NOMO-1 treated with dmso at 0.1 percent for 144 hours (cell line): ENCODE measurements around the gene TNNT3.
"Not testable (repeated sequence)": the region's sequence is repeated elsewhere in the genome, so short reads cannot be mapped to it uniquely, and the experiment has no call there.

Experiments used
- DNase-seq: peaks from one replicate; lab custom pipeline; 2025; ENCODE audit not compliant: unreplicated experiment; lab: John Stamatoyannopoulos, UW

Gene TNNT3

DNA sequence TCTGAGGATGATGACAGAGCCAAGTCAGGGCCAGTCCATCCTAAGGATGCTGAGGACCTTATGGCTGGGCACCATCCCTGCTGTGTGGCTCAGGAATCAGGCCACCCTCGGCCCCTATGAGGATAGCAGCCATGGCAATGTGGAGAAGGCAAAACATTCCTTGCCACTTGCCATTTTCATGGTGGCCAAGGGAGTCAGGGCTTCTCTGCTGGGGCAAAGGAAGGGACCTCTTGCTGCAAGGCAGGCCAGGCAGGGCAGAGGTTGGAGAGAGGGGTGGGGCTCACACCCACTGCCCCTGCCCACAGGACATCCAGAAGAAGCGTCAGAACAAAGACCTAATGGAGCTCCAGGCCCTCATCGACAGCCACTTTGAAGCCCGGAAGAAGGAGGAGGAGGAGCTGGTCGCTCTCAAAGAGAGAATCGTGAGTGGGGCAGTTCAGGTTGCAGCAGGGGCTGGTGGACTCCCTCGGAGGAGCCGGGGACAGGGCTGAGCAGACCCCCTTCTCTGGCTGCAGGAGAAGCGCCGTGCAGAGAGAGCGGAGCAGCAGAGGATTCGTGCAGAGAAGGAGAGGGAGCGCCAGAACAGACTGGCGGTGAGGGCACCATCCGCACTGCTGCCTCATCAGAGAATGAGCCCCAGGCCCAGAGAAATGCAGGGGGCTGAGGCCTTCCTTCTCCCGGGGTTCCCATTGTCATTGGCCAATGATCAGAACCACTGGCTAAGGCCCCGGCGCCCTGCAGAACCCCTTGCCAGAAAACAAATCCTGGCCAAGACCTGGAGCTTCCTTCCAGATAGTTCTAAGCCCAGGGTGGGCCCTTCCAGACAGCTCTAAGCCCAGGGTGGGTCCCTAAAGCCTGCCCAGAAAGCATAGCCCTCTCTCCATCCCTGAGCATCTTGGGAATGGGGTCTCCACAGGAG is 14.2 kb downstream of the TNNT3 start:
- no peak for DNase-seq

DNA sequence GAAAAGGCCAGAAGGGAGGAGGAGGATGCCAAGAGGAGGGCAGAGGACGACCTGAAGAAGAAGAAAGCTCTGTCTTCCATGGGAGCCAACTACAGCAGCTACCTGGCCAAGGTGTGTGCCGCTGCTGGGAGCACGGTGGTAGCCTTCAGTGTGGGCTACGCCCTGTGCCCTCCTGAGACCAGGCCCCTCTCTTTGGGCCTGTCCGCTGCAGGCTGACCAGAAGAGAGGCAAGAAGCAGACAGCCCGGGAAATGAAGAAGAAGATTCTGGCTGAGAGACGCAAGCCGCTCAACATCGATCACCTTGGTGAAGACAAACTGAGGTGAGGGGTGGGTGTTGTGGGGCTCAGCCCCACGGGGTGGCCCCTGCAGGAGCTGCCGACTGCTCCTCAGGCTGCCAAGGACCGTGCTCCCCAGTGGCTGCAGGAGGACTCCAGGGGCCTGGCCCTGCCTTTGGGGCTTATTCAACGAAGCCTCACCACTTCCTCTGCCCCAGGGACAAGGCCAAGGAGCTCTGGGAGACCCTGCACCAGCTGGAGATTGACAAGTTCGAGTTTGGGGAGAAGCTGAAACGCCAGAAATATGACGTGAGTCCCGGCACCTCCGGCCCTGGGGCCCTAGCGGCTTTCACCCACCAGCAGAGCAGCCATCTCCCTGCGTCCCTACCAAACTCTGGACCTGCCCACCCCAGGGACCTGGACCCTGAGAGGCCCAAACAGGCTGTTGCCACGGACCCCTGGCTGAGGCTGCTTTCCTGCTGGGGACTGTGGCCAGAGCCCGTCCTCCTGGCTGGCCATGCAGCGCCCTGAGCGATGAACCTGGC is 15.0 kb downstream of the TNNT3 start:
- no peak for DNase-seq

DNA sequence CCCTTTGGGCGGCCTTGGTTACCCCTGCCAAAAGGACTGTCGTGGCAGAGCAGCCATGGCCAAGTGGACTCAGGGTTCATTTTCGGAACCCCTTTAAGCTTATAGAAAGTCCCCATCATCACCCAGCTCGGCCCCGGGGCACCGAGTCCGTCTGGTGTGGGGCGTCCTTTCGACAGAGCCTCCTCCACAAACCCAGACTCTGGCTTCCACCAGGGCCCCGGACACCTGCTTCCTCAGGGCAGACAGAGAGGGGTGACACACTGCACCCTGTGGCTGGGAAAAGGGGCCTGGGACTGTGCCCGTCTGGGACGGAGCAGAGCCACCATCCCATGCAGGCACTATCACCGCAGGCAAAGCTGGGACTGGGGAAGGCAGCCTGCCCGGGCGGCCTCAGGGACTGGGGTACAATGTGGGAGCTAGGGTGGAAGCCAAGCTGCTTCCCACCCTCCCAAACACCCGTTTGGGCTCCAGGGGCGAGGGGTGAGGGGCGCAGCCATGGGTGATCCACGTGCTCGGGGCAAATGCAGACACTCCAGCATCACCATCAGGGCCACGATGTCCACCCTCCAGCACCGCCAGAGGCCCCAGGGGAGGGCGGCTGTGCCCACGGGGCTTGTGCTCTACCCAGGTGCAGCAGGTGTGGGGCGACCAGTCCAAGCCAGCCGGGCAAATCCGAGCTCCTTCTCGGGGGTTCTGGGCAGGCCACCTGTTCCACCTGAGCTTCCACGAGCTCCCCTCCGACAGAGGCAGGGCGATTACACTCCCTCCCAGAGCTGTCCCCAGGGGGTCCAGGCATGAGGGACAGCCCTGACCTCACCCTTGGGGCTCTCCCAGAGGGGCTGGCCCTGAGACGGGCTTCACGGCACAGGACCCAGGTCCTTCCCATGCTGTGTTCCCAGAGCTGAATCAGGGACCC is 15.9 kb downstream of the TNNT3 start:
- DNase-seq: no peak

DNA sequence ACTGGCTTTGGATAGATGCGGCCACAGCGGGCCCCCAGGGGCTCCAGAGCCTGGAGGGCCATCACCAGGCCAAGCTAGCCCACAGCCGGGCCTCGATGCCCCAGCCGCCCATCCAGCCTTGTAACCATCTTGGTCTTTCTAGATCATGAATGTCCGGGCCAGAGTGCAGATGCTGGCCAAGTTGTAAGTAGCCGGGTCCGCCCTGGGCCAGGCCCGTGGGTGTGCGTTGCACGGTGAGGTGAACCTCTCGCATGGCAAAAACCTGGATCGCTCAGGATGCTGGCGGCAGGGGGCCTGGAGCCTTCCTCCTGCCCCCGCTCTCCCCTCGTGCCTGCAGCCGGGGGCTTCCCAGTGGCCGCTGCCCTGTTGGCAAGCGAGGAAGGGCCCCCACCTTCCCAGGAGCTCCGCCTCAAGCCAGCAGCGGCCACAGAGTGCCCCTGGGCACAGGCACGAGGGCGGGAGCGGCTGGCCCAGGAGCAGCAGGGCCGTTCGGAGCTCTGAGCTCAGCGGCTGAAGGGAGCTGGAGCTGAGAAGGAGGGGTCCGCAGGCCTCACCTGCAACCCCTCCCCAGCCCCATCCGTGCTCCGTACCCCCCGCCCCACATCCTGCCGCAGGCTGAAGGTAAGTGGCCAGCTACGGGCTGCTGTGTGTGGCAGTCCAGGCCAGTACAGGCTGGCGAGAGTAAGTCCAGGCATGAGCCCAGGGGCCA is 16.7 kb downstream of the TNNT3 start:
- DNase-seq: no peak

- DNase-seq: no peak
Observed at GRCh38 chr11:1936781-1937615, 17.5 kb downstream of the TNNT3 start.

DNA sequence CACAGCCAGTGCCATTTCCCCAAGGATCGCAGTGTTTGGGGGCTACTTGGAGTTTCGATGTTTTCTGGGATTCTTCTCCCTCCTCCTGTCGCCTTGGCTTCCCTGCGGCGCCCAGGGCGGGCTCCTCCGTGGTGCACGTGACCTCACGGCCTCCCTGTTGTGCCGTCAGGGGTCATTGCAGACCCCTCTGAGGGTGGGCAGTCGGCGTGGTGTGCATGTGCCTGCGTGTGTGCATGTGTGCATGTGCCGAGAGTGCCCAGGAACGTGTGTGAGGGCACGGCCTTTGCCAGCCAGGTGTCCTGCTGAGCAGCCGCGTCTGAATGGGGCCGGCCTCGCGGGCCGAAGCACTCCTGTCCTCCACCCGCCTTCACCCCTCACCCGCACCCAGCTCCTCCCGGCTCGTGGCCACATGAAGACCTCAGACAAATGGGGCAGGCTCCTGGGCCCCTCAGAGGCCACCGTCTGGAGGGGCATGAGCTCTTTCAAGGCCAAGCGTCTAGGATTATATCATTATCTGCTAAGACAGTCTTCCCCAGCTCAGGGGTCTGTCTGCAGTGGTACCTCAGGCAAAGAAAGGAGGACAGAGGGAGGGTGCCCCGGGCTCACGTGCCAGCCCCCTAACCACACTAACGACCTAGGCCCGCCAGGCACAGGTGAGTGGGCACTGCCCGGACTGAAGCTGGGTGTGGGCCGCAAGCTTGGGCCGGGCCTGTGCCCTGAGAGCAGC is 18.3 kb downstream of the TNNT3 start:
- no peak for DNase-seq

GRCh38 chr11:1938343-1939005 is 19.0 kb downstream of the TNNT3 start:
- DNase-seq: no peak

DNA sequence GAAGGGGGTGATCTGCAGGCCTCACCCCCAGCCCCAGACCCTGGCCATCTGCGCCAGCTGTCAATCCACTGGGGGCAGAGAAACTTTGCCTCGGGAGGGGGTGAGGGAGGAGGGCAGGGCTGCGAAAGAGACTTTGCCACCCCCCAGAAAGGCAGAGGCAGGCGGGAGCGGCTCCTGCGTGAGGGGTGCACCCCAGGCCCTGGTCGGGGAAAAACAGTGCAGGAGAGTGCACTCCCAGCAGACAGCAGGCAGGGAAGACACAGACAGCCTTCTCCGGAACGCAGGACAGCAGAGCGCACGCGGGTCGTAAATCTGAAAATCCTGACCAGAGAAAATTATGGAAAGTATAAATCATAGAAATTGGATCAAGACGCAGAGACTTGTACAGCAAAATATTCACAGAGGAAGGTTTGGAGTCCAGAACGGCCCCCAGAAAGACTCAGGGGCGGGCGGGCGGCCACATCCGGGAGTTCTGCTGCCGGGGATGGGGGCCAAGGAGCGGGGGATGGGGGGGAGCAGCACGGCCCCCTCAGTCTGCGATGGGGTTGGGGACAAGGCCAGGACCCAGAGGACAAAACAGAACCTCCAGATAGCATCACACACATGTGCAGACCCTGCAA is 19.6 kb downstream of the TNNT3 start:
- DNase-seq: no peak

DNA sequence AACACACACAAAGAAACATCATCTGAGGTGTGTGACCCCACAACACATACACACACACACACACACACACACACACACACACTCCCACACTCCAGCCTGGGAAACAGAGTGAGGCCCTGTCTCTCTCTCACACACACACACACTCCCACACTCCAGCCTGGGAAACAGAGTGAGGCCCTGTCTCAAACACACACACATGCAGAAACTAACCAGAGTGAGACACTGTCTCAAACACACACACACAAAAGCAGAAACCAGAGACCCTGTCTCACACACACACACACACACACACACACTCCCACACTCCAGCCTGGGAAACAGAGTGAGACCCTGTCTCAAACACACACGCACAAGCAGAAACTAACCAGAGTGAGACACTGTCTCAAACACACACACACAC is 20.3 kb downstream of the TNNT3 start:
- DNase-seq: not testable (repeated sequence)

- DNase-seq: no peak
Observed at GRCh38 chr11:1942558-1943260, 23.2 kb downstream of the TNNT3 start.

DNA sequence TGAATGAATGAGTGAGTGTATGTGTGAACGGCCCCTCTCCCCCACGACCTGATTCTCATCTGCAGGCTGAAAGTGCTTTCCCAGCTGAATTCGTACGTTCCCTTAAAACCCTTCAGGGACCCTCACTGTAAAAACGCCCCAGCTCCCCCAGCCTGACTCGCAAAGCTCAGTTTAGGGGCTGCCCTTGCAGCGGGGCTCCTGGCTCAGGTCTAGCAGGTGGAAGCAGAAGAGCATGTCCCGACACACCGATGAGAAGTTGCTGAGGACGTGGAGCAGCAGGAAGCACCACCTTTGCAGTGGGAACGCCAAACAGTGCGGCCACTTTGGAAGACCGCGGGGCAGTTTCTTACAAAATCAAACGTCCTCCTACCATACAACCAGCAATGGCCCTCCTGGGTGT is 24.1 kb downstream of the TNNT3 start:
- DNase-seq: no peak

DNA sequence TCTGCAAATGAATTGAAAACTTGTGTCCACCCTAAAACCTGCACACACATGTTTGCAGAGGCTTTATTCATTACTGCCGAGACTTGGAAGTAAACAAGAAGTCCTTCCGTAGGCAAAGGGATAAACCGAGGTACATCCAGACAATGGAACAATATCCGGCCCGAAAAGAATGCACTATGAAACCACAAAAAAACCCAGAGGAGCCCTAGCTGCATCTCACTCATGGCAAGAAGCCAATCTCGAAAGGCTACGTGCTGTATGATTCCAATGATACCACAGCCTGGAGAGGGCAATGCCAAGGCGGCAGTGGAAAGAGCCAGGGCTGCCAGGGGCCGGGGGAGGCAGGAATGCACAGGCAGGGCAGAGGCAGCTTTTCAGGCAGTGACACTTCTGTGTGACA is 24.5 kb downstream of the TNNT3 start:
- DNase-seq: no peak

GRCh38 chr11:1946812-1947484 is 27.4 kb downstream of the TNNT3 start, which contains the start of gene MRPL23:
MRPL23 (plus strand) TSS chr11:1947332; CDS start chr11:1947363, 31 bp downstream.
- no peak for DNase-seq

- DNase-seq: no peak
Observed at GRCh38 chr11:1947592-1948237, 28.2 kb downstream of the TNNT3 start.

- no peak for DNase-seq
Observed at GRCh38 chr11:1948389-1948788, 28.9 kb downstream of the TNNT3 start.

DNA sequence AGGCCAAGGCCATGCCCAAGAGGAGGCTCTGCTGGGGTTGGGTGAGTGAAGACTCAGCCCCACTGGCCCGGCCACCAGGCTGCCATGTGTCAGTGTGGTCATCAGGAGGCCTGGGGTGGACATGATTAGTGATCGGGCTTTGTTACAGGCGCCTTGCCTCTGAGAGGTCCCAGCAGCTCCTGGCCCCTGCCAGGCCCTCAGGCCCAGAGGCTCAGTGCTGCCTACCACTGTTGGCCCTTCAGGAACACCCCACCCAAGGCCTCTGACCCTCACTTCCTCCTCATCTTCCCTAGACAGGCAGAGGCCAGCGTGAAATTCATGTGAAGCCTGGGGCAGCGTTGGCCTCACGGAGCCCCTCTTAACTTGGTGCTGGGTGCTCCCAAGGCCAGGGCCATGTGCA is 29.8 kb downstream of the TNNT3 start:
- no peak for DNase-seq
